SW480 (cell line): ENCODE data around the gene RLN1.
A peak's percentile ranks its signal among the peaks of the same experiment; 100 is the strongest.
"Not testable (repeated sequence)": the region's sequence is repeated elsewhere in the genome, so short reads cannot be mapped to it uniquely, and the experiment has no call there.

ENCODE experiments used
- DNase-seq: peaks from one replicate; pipeline ENCODE4 v3.0.0-alpha.2; 2016; ENCODE audit warnings: low spot score

RLN1 gene

DNA sequence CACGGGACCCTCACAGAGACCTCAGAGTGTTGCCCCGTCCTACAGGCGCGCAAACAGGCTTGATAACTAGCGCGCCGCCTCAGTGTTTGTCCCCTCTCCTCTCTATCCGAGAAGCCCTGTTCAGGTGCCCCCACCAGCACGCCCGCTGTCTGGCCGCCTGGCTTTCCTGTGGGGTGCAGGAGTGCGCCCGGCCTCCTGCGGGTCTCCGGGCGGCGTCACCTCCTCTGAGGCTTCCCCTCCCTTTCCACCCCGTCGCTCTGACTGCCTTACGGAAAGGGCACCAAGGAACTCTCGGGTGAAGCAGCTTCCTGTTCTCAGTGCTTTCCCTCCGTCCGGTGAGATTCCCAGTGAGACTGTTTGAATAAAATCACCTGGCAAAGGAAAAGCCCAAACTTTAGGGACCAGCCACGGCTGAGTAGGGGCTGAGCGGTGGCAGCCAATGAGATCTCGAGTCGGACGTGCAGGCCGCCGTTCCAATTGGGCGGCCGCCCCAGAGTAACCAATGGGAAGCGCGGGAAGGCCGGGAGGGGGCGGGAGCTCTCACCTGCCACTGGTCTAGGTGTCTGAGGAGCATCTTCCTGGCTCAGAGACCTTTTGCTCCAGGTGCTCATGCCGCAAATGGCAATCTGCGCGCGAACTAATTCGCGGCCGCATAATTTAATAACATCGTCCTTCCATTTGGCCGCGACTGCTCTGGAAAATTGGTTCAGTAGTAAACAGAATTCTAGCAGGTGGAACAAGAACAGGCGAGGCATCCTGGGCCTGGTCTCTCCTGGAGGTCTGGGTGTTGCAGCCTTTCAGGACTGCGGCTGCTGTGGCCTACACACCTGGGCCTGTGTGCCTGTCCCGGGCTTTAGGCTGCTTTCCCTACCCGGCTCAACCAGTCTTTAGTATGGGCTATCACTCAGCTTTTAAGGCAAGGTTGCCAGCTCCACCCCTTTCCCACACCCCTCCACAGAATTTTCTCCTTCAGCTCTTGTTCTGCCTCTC, at the start of gene RLN1:
RLN1 (minus strand) TSS at position 885 of the 990 bp plus-strand sequence; CDS start at position 755, 130 bp downstream.
- peak; percentile 6 for DNase-seq

DNA sequence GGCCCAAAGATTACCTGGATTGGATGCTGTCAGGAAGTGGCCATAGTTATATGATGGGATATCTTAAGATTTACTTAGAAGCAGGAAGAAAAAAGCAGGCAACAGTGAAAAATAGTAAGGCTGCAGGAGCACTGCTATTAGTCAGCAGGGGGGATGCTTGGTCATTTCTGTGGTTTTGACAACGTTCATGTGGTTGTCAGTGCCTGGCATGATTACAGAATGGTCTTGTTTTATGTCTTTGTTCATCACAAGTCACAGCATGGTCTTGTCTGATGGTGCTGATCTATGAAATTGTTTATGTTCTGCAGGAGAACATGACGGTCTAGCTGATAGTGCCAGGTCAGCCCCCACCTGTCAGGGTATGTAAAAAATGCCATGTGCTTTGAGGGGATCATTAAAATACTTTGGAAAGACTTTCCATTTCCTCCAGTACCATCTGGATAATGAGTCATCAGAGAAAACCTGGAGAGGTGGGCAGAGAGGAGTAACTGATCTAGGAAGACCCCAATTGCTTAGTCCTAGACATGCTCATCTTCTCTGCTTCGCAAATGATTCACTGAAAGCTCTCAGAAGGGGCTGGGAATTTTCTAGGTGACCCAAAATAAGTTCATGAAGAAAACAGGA, 49.5 kb upstream of the RLN1 start:
- peak; percentile 58 for DNase-seq

- no peak for DNase-seq
Observed at GRCh38 chr9:5388026-5388819, 48.5 kb upstream of the RLN1 start.

GRCh38 chr9:5384436-5384835, 44.8 kb upstream of the RLN1 start:
- DNase-seq, result no peak

GRCh38 chr9:5382479-5382878, 42.8 kb upstream of the RLN1 start:
- DNase-seq, result no peak

GRCh38 chr9:5375790-5376477, 36.3 kb upstream of the RLN1 start:
- DNase-seq, result no peak

DNA sequence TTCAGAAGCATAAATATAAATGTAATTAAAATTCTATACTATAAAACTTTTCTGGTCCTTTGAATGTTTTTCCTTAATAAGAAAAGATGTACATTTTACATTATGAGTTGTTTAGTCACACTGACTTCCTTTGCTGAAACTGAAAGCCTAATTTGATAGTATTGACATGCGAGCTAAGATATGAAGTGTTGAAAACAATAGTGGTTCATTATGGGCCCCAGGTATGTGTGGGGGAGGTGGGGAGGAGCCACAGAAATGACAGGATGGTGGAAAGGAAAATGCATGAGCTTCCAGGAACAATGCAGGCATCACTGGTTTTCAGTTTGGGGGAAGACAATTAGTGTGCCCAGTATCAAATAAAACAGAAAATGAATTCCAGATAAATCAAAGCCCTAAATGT, 35.4 kb upstream of the RLN1 start:
- peak; percentile 49 for DNase-seq

DNA sequence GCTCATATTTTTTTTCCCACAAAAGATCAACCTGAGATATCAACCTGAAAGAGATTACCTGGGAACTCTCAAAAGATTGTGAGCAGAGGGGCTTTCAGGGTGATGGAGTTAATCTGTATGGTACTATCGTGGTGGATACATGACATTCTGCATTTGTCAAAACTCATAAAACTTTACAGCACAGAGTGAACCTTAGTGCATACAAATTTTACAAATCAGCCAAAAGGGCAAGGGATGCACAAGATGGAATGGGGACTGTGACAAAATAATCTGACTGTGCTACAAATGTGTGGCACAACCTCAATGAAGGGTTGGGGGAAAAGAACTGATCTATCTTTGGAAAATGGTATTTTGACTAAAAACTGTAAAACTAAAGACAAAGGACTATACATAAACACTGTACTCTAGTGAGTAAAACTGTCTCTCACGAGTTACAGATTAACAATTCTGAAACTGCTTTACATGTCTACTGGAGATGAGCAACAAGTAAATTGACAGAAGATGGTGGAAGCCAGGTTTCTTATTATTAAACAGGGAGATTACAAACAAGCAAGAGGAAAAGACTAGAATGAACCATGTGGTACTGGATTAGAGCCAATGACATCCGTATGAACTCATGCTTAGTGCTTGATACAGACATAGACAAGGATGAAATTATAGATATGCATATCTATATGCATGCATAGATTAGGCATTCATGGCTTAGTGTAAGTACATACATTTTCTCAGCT, 24.8 kb upstream of the RLN1 start:
- DNase-seq, result no peak

DNA sequence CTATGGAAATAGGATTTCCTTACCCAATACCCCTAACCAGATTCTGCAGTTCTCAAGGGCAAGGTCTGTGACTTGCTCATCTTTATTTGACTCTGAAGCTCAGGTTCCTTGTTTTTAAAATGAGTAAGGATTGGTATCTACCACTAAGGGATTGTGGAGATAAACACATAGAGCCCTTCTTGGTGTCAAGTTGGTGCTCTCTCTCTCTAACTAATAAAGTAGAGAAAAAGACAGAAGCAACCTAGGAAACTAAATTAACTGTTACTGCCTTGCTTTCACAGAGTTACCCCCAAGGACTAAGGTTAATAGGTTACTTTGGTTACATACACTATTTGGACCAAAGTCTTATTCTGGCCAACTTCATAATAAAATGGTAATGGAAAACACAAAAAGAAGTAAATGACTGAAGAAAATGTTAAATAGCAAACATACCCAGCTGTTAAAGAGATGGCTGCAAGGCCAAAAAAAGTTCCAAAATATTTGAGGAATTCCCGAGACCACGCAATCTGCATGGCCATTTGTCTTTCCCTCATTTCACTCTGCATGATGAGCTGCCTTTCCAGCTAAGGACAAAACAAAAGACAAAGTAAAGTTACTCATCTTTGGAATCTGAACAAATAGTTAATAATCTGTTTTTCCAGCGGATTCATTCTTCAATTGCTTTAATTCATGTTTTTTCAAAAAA, 21.8 kb upstream of the RLN1 start:
- DNase-seq, result no peak

DNA sequence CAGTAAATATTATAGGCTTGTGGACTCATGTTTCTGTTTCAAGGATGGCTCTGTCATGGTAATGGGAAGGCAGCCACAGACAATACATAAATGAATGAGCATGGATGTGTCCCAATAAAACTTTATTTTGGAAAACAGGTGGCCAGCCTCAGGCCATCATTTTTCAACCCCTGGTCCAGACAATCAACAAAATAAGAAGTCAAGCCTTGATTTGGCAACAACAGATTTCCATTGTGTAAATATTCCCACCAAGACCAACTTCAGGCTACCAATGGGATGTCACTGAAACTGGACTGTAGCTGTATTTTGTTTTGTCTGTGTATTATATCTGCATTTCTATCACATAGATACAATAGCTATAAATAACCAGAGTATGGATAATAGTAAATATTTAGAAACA, 20.7 kb upstream of the RLN1 start:
- DNase-seq, result no peak

- no peak for DNase-seq
Observed at GRCh38 chr9:5357431-5358105, 17.9 kb upstream of the RLN1 start.

DNA sequence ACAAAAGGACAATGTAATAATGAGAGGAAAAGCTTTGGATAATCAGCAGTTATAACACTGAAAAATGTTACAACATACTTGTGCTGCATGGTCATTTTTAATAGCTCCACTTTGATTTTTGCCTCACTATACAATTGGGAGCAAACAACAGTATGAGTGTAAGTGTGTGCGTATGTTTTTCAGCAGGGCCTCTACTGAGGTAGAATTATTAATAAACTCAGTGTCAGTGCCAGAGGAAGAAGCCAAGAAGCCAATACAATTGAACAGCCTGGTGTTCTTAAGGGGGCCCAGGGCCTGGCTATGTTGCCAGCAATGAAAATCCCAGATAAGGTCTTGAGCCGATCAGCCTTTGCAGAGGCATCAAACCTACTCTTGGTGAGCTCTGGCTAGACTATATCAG, 16.1 kb upstream of the RLN1 start:
- DNase-seq, result no peak

DNA sequence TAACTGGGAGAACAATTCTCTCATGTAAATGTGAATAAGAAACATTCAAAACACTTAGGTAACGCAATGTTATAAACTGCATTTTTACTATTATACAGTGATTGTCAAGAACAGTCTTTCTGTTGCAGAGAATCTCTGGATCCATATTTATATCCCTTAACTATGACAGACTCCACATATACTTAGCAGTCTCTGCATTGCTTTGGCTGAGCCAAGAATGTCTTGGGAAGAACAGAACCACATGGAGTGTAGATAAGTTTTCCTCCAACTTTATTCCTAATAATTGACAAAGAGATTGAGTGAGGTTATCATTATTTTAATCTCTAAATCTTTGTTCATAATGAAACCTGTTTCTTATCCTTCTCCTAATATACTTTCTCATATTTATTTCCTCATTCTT, 15.6 kb upstream of the RLN1 start:
- DNase-seq, result no peak

- no peak for DNase-seq
Observed at GRCh38 chr9:5354184-5354583, 14.5 kb upstream of the RLN1 start.

GRCh38 chr9:5352637-5353248, 13.1 kb upstream of the RLN1 start:
- DNase-seq, result no peak

GRCh38 chr9:5336688-5337087, 3.0 kb downstream of the RLN1 start:
- no peak for DNase-seq

- not testable (repeated sequence) for DNase-seq
Observed at GRCh38 chr9:5331276-5331675, 8.4 kb downstream of the RLN1 start.

GRCh38 chr9:5326893-5327548, 12.7 kb downstream of the RLN1 start:
- no peak for DNase-seq

DNA sequence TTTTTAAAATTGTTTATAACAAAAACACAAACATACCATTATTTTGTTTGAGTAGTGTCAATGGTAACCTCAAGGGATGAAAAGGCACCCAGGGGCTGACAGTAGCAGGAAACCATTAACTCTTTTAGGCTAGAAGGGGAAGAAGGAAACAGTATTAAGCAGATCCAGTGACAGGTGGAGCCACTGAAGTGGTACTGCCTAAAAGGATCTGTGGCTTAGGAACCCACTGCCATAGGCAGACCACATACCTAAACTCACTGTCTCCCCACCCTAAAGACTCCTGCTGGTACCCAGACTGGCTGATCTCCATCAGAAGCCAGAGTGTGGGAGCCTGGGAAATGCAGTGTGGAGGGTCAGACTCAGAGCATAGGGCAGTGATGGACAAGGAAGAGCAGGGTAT, 13.5 kb downstream of the RLN1 start:
- no peak for DNase-seq
